ENCODE measurements around the gene FTCDNL1. TPM values are rescaled to one million over a fixed set of nuclear protein-coding genes. Genes with fewer than 3 reads are reported as not detected.

The FTCDNL1 gene
- total RNA-seq, 1 experiment from 2014 or later = 0.69 TPM

DNA sequence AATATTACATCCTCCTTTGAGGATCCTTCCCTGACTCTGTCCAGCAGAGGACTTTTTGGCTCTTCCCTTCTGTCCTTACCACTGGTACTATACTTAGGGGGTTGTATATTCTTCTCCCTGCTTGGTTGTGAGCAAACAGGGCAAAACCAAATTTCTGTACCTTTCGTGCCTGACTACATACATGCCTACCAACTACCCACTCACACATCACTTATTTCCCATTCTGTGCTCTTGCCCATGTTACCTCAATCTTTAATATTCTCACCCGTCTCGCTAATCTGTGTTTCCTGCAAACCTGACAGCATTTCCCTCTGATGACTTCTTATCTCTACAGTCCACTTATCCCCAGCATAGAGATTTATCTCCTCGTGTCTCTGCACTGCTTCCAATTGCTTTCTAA, 58.6 kb downstream of the FTCDNL1 start:
- no peak for DNase-seq (ENCODE audit: low spot score)

DNA sequence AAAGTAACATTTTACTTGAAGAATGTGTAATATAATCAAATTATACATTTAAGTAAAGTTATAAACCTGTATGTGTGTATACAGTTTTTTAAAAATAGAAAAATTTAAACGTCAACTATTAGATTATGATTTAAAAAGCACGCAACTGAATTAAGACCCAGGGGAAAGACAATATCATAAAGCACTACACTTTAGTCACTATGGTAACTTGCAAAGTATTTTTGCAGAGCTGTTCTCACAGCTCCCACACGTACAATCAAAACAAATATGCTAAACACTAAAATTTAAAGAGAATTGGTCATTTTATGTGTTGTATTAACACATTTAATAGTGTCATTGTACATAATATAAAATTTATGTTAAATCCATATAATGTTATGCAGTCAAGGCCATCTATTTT, 59.7 kb downstream of the FTCDNL1 start:
- no peak for DNase-seq (ENCODE audit: low spot score)

GRCh38 chr2:199784512-199784911, 66.5 kb downstream of the FTCDNL1 start:
- DNase-seq (ENCODE audit: low spot score) = no peak

DNA sequence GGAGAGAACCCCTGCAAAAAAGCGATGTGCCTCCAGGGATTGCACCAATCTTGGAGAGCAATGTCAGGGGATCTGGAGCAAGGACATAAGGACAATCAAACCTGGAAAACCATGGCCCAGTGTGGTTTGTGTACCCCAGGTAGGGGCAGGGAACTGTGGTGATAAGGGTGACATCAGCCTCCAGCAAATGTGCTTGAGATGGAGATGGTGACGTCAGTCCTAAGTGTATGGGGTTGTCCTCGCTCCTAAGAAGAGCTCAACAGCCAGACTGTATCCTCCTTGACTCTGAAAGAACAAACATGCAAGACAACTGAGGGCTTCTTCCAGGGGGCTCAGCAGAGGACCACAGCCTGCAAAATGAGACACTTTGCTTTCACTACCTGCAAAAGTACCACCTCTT, 71.4 kb downstream of the FTCDNL1 start:
- no peak for DNase-seq (ENCODE audit: low spot score)

GRCh38 chr2:199778655-199779054, 72.3 kb downstream of the FTCDNL1 start:
- no peak for DNase-seq (ENCODE audit: low spot score)

DNA sequence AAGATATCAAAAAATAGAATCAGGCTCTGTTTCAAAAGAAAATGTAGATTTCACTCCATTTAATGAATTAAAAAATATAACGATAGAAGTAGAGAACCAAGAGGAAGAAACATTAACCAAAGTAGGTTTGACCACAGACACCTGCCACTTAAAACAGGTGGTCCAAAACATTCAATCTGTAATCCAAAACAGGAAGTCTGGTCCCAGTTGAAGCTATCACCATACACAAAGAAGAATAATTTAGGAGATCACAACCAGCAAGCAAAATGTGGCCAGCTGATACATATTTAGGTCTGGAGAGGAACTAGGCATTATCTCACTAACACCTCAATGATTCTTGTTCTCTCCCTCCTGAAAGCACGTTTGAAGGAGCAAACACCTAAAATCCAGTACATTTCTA, 73.1 kb downstream of the FTCDNL1 start:
- DNase-seq (ENCODE audit: low spot score) = no peak

GRCh38 chr2:199777315-199777714, 73.7 kb downstream of the FTCDNL1 start:
- no peak for DNase-seq (ENCODE audit: low spot score)

GRCh38 chr2:199775267-199775666, 75.7 kb downstream of the FTCDNL1 start:
- DNase-seq (ENCODE audit: low spot score) = no peak

DNA sequence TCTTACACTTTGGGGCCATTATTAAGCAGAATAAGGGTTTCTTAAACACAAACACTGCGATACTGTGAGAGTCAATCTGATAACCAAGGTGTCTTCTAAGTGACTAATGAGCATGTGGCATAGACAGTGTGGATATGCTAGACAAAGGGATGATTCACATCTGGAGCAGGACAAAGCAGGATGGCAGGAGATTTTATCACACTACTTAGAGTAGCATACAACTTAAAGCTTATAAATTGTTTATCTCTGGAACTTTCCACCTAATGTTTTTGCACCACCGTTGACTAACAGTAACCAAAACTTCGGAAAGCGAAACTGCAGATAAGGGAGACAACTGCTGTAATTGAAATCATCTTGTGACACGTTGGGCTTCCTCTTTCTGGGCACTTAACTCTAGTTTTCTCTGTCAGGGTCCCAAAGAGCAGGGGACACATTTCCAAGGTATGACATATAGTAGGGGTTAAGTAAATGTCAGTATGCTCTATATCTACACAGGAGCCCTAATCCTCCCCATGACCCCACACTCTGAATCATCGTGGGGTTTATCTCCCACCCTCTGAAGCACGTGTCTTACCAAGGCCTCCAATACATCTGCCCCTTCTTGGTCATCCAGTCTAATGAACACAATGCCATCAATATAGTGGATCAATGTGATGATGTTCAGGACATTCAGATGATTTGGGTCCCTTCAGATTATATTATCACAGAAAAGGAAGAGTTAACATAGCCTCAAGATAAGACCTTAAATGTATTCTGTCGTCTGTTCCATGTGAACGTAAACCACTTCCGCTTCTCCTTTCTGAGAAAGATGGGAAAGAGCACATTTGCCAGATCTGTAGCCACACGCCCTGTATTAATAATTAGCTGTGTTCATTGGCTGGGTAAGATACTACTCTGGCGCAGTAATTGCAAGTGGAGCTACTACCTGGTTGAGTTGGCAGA, 78.7 kb downstream of the FTCDNL1 start:
- DNase-seq (ENCODE audit: low spot score) = no peak

- no peak for DNase-seq (ENCODE audit: low spot score)
These were observed 80.3 kb downstream of the FTCDNL1 start for GRCh38 chr2:199770716-199771115.

GRCh38 chr2:199765646-199766045, 85.3 kb downstream of the FTCDNL1 start:
- no peak for DNase-seq (ENCODE audit: low spot score)

GRCh38 chr2:199764273-199764800, 86.7 kb downstream of the FTCDNL1 start:
- no peak for DNase-seq (ENCODE audit: low spot score)

GRCh38 chr2:199762963-199763362, 88.0 kb downstream of the FTCDNL1 start:
- DNase-seq (ENCODE audit: low spot score) = no peak

DNA sequence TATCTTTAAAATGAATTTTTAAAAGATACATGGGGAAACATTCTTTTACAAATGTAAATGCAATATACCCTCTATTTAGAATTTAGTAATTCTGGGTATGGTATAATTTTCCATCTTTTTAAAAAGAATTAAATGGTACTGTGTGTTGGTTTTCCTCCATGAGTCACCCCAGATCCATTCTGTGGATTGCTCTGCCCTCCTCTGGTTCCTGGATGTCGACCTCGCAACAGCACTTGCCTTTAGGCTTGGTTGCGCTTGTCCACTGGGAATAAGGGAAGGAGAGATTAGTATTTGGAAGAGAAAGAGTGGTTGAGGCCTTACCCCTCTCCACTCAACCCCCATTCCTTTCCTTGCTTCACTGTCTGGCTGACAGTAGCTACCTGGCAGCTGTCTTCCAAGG, 90.4 kb downstream of the FTCDNL1 start:
- no peak for DNase-seq (ENCODE audit: low spot score)

DNA sequence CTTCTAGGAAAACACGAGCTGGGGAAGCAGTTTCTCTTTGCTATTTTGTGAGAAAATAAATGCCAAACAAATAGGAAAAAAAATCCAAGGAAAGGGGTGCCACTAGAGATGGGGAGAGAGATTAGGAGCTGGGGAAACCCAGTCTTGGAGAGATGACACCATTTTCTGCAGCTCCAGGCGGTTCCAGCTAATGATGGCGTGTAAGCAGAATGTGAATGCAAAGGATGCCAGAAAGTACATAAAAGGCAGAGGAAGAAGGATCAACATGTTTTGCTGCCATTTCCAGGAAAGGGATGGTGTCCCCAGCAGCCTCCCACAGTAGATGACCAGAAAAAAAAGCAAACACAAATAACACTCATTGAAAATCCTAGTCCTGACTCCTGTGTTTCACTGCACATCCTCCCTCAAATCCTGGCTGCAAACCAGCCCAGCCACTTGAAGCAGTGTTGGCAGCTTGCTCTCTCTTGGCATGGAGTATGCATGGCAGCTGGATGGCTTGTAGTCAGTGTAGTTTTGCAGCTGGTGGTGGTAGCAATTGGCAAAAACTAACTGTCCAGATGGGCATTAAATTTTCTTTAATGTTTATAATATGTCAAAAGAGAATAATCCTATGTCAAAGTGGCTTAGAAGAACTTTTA, 93.6 kb downstream of the FTCDNL1 start:
- no peak for DNase-seq (ENCODE audit: low spot score)

GRCh38 chr2:199756743-199757142, 94.2 kb downstream of the FTCDNL1 start:
- no peak for DNase-seq (ENCODE audit: low spot score)

DNA sequence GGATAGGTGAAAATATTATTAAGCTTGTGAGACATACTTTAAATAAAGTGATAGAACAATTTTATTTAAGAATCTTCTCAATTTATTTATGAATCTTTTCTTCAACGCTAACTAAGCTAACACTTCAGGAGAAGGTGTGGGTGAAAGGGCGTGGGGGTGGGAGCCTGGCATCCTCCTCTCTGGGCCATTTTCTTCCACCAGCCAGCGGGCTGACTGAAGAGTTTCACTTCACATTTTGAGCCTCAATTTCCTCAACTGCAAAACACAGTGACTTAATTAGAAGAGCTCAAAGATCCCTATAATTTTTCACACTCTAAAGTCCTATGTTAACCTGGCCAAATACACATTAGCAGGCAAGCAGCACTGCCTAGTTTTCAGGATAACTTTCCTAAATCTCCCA, 94.8 kb downstream of the FTCDNL1 start:
- no peak for DNase-seq (ENCODE audit: low spot score)

GRCh38 chr2:199754766-199755165, 96.2 kb downstream of the FTCDNL1 start:
- DNase-seq (ENCODE audit: low spot score) = no peak

- DNase-seq (ENCODE audit: low spot score) = no peak
These were observed 99.4 kb downstream of the FTCDNL1 start for GRCh38 chr2:199751492-199752120.

- no peak for DNase-seq (ENCODE audit: low spot score)
These were observed 101.4 kb downstream of the FTCDNL1 start for GRCh38 chr2:199749571-199749970.

DNA sequence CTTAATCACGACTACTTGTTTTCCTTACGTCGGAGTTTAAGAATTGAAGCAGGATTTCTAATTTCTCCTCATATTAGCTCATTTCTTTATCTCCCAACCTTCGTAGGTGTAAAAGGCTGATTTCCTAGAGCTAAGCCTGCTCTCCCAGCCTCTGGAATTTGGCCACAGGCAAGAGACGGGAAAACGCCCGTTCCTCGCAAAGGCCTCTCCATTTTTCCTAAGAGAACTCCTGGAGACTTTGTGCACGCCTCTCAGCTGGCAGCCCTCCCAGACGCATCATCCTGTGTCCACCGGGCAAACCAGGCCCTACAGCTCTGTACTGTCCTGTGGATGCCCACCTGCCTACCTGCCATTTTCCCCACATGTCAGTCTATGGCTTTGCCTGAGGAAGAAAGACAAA, 106.3 kb downstream of the FTCDNL1 start:
- DNase-seq (ENCODE audit: low spot score) = no peak

DNA sequence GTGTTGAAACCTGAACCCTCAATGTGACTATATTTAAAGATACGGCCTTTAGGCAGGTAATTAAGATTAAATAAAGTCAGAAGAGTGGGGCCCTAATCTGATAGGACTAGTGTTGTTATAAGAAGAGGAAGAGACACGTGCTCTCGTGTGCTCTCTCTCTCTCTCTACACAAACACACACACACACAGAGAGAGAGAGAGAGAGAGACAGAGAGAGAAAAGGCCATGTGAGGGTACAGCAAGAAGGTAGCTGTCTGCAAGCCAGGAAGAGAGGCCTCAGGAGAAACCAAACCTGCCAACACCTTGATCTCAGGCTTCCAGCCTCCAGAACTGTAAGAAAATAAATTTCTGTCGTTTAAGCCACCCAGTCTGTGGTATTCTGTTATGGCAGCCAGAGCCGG, 106.7 kb downstream of the FTCDNL1 start:
- DNase-seq (ENCODE audit: low spot score) = no peak
